ENCODE measurements around the gene SAG. TPM values are rescaled to one million over a fixed set of nuclear protein-coding genes. Genes with fewer than 3 reads are reported as not detected.

The SAG gene
- total and polyA plus RNA-seq, 9 of the 15 experiments (the other 6 are each of a cell fraction or from before 2014, with no cell fraction given), result 0.04 to 0.64 (median 0.31) TPM; not detected in 5

- intact Hi-C loops (cut with micrococcal nuclease), result no loop called here
- Histone ChIP-seq H3K9me1 (ENCODE audit: control insufficient read depth, insufficient read depth, low read length) (no peaks in the 10 kb centered on the region), H3K36me3 (ENCODE audit: control insufficient read depth, insufficient read depth, low read length) (no peaks in the 10 kb centered on the region), H3K27me3 (ENCODE audit: control insufficient read depth in 2 of 2, insufficient read depth in 2 of 2, low read length in 2 of 2) (peaks cover 3 to 42% of the 10 kb centered on the region in 2 experiments; a peak in 3 of 5 replicates), H3K9me3 (replicated peaks; ENCODE audit: control insufficient read depth, insufficient read depth, low read depth, low read length) (no peaks in the 10 kb centered on the region), H3K4me1 (replicated peaks in 1 of 2; ENCODE audit: control insufficient read depth in 2 of 2, insufficient read depth in 2 of 2, low read length in 2 of 2) (no peaks in the 10 kb centered on the region; a peak in 1 of 5 replicates), H3K27ac (ENCODE audit: extremely low read depth, low read depth, low read length) (no peak overlapping the region), H3K4me3 (no peak overlapping the region), H3K4me2 (ENCODE audit: insufficient read depth, low read length) (no peak overlapping the region), H3K79me2 (ENCODE audit: control insufficient read depth, insufficient read depth, low read length) (no peaks in the 10 kb centered on the region), H4K20me1 (replicated peaks; ENCODE audit: control insufficient read depth, insufficient read depth, low read length) (no peaks in the 10 kb centered on the region; the same call in 1 of the 2 replicates), H2AFZ (ENCODE audit: low read depth, low read length) (no peak overlapping the region), H3K9ac (ENCODE audit: insufficient read depth in 1 of 2, low read depth in 2 of 2, low read length in 2 of 2) (no peak overlapping the region)
- ATAC-seq (no peak), FAIRE-seq (no peak), DNase-seq (ENCODE audit: extremely low read depth in 1 of 4, low spot score in 3 of 4) (peak in 1 of 4 experiments; percentile 16)
- in situ Hi-C loops (cut with MboI), result no loop called here
- 29% methylated on average over 8 of the region's 11 CpGs for WGBS (ENCODE audit: insufficient coverage, low coverage, missing lambda C conversion rate)
- BruUV-seq (replicated peaks), result no TSS peak
- POLR2A ChIA-PET, result no interaction called here
- peak; percentile 82 for TF ChIP-seq USF2 (CRISPR knock-in tag; IDR thresholded peaks at IDR 0.05)
- TF ChIP-seq ZNF324 (CRISPR knock-in tag; IDR thresholded peaks at IDR 0.05), result no peak
- no peak for TF ChIP-seq NFATC3 (IDR thresholded peaks at IDR 0.05)
- no peak for TF ChIP-seq TAF7 (tag; IDR thresholded peaks at IDR 0.05)
- TF ChIP-seq ARID2 (IDR thresholded peaks at IDR 0.05), result no peak
- TF ChIP-seq RAD51 (IDR thresholded peaks at IDR 0.05; ENCODE audit: borderline replicate concordance, low read depth), result peak; percentile 55; the same call in 1 of the 2 replicates
- TF ChIP-seq EGR1 (conservative IDR thresholded peaks at IDR 0.05), result no peak
- peak; percentile 34 for TF ChIP-seq NFYB (IDR thresholded peaks at IDR 0.05; ENCODE audit: extremely low read depth, insufficient read length)
- peak; percentile 79 for TF ChIP-seq USF1 (CRISPR knock-in tag; IDR thresholded peaks at IDR 0.05)
- no peak for TF ChIP-seq ZNF174 (CRISPR knock-in tag; IDR thresholded peaks at IDR 0.05)
- no peak for TF ChIP-seq RBM22 (IDR thresholded peaks at IDR 0.05; ENCODE audit: low read depth, low read length, poor library complexity, severe bottlenecking)
- CTCF ChIA-PET (ENCODE audit: low intra/inter-chr PET ratio), result no interaction called here
These were observed 3.8 kb downstream of the SAG start for GRCh38 chr2:233311241-233311926.
